H1 (cell line): ENCODE data around the gene AP5Z1. TPM values are rescaled to one million over a fixed set of nuclear protein-coding genes. Genes with fewer than 3 reads are reported as not detected.

ENCODE experiments used
- CTCF ChIA-PET: fragments of 300-600 bp; sonication (Branson Sonifier 250); formaldehyde crosslinking; loops from one replicate; lab custom pipeline; 2021; ENCODE audit not compliant: partially characterized antibody; lab: Charles Lee
- POLR2A ChIA-PET: fragments of 300-600 bp; sonication (Branson Sonifier 250); formaldehyde crosslinking; loops from one replicate; lab custom pipeline; 2021; ENCODE audit warnings: inconsistent platforms; ENCODE audit not compliant: partially characterized antibody; lab: Charles Lee
- DNase-seq, 2 experiments: peaks; one replicate each; pipeline versions ENCODE4 v3.0.0 to v3.0.0-alpha.2; 2010 to 2022; ENCODE audit warnings: low spot score in 2 of 2, low read depth in 1 of 2, mixed read lengths in 1 of 2
- FAIRE-seq: peaks from 2 replicates; lab custom pipeline; 2011; peaks lifted over from hg19 to GRCh38; lab: Jason Lieb, UNC
- H2AFZ ChIP-seq: 2 replicates; pipeline ENCODE4 v1.8.1; 2012; ENCODE audit warnings: low read length, inconsistent platforms
- H2AK5ac ChIP-seq: 2 replicates; pipeline ENCODE4 v1.6.1; 2013; ENCODE audit warnings: low read depth, low read length
- H2BK120ac ChIP-seq: replicated peaks from 2 replicates; pipeline ENCODE3; 2013; ENCODE audit warnings: low read depth, low read length, inconsistent platforms
- H2BK12ac ChIP-seq: 2 replicates; pipeline ENCODE4 v1.6.1; 2013; ENCODE audit warnings: low read depth, low read length
- H2BK15ac ChIP-seq: 2 replicates; pipeline ENCODE4 v1.6.1; 2013; ENCODE audit warnings: low read length
- H2BK20ac ChIP-seq: 2 replicates; pipeline ENCODE4 v1.6.1; 2013; ENCODE audit warnings: low read length
- H2BK5ac ChIP-seq: 2 replicates; pipeline ENCODE4 v1.6.1; 2013; ENCODE audit warnings: low read depth, low read length
- H3K14ac ChIP-seq: 2 replicates; pipeline ENCODE4 v1.6.1; 2013; ENCODE audit warnings: inconsistent platforms; ENCODE audit not compliant: insufficient read length
- H3K18ac ChIP-seq: 2 replicates; pipeline ENCODE4 v1.6.1; 2013; ENCODE audit warnings: low read length; ENCODE audit errors: extremely low read depth
- H3K23ac ChIP-seq: 2 replicates; pipeline ENCODE4 v1.6.1; 2013; ENCODE audit warnings: inconsistent platforms; ENCODE audit not compliant: insufficient read length
- H3K23me2 ChIP-seq: 2 replicates; pipeline ENCODE4 v1.6.1; 2013; ENCODE audit warnings: low read depth, low read length
- H3K27ac ChIP-seq: 2 replicates; pipeline ENCODE4 v1.6.1; 2011; ENCODE audit warnings: low read depth, low read length, inconsistent platforms
- H3K27me3 ChIP-seq, 4 experiments: replicated peaks in 1 of 4; 1 replicate in 1 of 4; 2 replicates in 3 of 4; pipeline versions ENCODE4 v1.6.1 to v1.8.1; 2011 to 2013; ENCODE audit warnings: low read length in 3 of 4, mild to moderate bottlenecking in 3 of 4, inconsistent platforms in 2 of 4, mixed read lengths in 2 of 4, moderate library complexity in 1 of 4; ENCODE audit not compliant: control insufficient read depth in 3 of 4, insufficient read depth in 3 of 4; ENCODE audit errors: extremely low read depth in 1 of 4
- H3K36me3 ChIP-seq, 4 experiments: 2 replicates each; pipeline versions ENCODE4 v1.6.1 to v1.8.1; 2011 to 2013; ENCODE audit warnings: mild to moderate bottlenecking in 4 of 4, low read length in 3 of 4, moderate library complexity in 2 of 4, control low read depth in 1 of 4, inconsistent platforms in 1 of 4; ENCODE audit not compliant: insufficient read depth in 4 of 4, control insufficient read depth in 2 of 4
- H3K4ac ChIP-seq: replicated peaks from 2 replicates; pipeline ENCODE3; 2013; ENCODE audit warnings: low read length, low read depth, mixed read lengths, inconsistent platforms; ENCODE audit not compliant: insufficient read length
- H3K4me1 ChIP-seq, 4 experiments: replicated peaks in 1 of 4; 1 replicate in 1 of 4; 2 replicates in 3 of 4; pipeline versions ENCODE4 v1.6.1 to v1.8.1; 2011 to 2013; ENCODE audit warnings: low read length in 3 of 4, inconsistent platforms in 2 of 4, mixed read lengths in 1 of 4; ENCODE audit not compliant: insufficient read depth in 4 of 4, control insufficient read depth in 3 of 4
- H3K4me2 ChIP-seq, 2 experiments: 2 replicates each; pipeline versions ENCODE4 v1.6.1 to v1.8.1; 2011 to 2013; ENCODE audit warnings: low read depth in 2 of 2, low read length in 2 of 2, control low read depth in 1 of 2, inconsistent platforms in 1 of 2, mild to moderate bottlenecking in 1 of 2; ENCODE audit not compliant: insufficient read depth in 1 of 2
- H3K4me3 ChIP-seq, 4 experiments: fragments of 200-600, 300-600 bp in 1 of 4; sonication (generic), shearing (Covaris generic), sonication (Bioruptor Twin) in 1 of 4; 2 replicates each; pipeline versions ENCODE4 v1.5.1 to v1.8.1; 2011 to 2016; ENCODE audit warnings: low read length in 4 of 4, low read depth in 3 of 4, control low read depth in 2 of 4, inconsistent platforms in 2 of 4, mild to moderate bottlenecking in 2 of 4, mixed read lengths in 1 of 4, moderate library complexity in 1 of 4; ENCODE audit not compliant: insufficient read depth in 2 of 4; ENCODE audit errors: extremely low read depth in 1 of 4
- H3K56ac ChIP-seq: replicated peaks from 2 replicates; pipeline ENCODE3; 2013; ENCODE audit warnings: low read depth, mild to moderate bottlenecking, mixed read lengths, low read length, inconsistent platforms; ENCODE audit not compliant: insufficient read length
- H3K79me1 ChIP-seq: 2 replicates; pipeline ENCODE4 v1.6.1; 2013; ENCODE audit warnings: low read depth, low read length, control low read depth
- H3K79me2 ChIP-seq, 2 experiments: 2 replicates each; pipeline versions ENCODE4 v1.6.1 to v1.8.1; 2012 to 2013; ENCODE audit warnings: low read length in 2 of 2, mild to moderate bottlenecking in 2 of 2, inconsistent platforms in 1 of 2; ENCODE audit not compliant: insufficient read depth in 2 of 2, control insufficient read depth in 1 of 2
- H3K9ac ChIP-seq, 4 experiments: replicated peaks in 1 of 4; 1 replicate in 1 of 4; 2 replicates in 3 of 4; pipeline versions ENCODE4 v1.6.1 to v1.8.1; 2011 to 2013; ENCODE audit warnings: low read depth in 3 of 4, low read length in 3 of 4, control low read depth in 2 of 4, mild to moderate bottlenecking in 2 of 4, moderate library complexity in 2 of 4, inconsistent platforms in 1 of 4; ENCODE audit errors: extremely low read depth in 1 of 4
- H3K9me3 ChIP-seq, 2 experiments: 2 replicates each; pipeline versions ENCODE4 v1.6.1 to v1.8.1; 2012 to 2013; ENCODE audit warnings: mild to moderate bottlenecking in 2 of 2, moderate library complexity in 2 of 2, control low read depth in 1 of 2, inconsistent platforms in 1 of 2, low read depth in 1 of 2, low read length in 1 of 2, mixed read lengths in 1 of 2; ENCODE audit not compliant: insufficient read depth in 2 of 2
- H4K20me1 ChIP-seq, 2 experiments: replicated peaks in 1 of 2; 2 replicates each; pipeline versions ENCODE3 to v1.8.1; 2011 to 2013; ENCODE audit warnings: inconsistent platforms in 2 of 2, low read length in 2 of 2, mild to moderate bottlenecking in 1 of 2; ENCODE audit not compliant: insufficient read depth in 2 of 2, control insufficient read depth in 1 of 2
- H4K5ac ChIP-seq: 2 replicates; pipeline ENCODE4 v1.6.1; 2013; ENCODE audit warnings: low read length, low read depth, mixed read lengths, inconsistent platforms; ENCODE audit not compliant: insufficient read length
- H4K8ac ChIP-seq: 2 replicates; pipeline ENCODE4 v1.8.0; 2013; ENCODE audit warnings: mild to moderate bottlenecking, moderate library complexity, low read length, inconsistent platforms; ENCODE audit not compliant: insufficient read depth; ENCODE audit errors: extremely low read depth
- H4K91ac ChIP-seq: replicated peaks from 2 replicates; pipeline ENCODE3; 2013; ENCODE audit warnings: low read length, mixed read lengths, inconsistent platforms; ENCODE audit not compliant: insufficient read length
- BCL11A ChIP-seq, 2 experiments: IDR thresholded peaks; one replicate each; pipeline ENCODE4 v1.6.1; 2011; ENCODE audit warnings: low read depth in 2 of 2, low read length in 2 of 2, mild to moderate bottlenecking in 2 of 2
- BRCA1 ChIP-seq: IDR thresholded peaks from 2 replicates; pipeline ENCODE4 v1.6.1; 2012; ENCODE audit warnings: low read depth, low read length, improper control_type of control experiment
- CEBPB ChIP-seq: IDR thresholded peaks from 2 replicates; pipeline ENCODE4 v1.6.1; 2012; ENCODE audit warnings: low read depth, low read length
- EP300 ChIP-seq, 2 experiments: IDR thresholded peaks; 1 replicate in 1 of 2; 2 replicates in 1 of 2; pipeline ENCODE4 v1.6.1; 2011 to 2012; ENCODE audit warnings: low read depth in 2 of 2, low read length in 2 of 2, mild to moderate bottlenecking in 2 of 2, borderline replicate concordance in 1 of 2, inconsistent platforms in 1 of 2, moderate library complexity in 1 of 2
- RFX5 ChIP-seq: IDR thresholded peaks from 2 replicates; pipeline ENCODE4 v1.6.1; 2011; ENCODE audit warnings: low read depth, low read length, improper control_type of control experiment, borderline replicate concordance
- SP1 ChIP-seq: IDR thresholded peaks from 2 replicates; pipeline ENCODE4 v1.6.1; 2011; ENCODE audit warnings: low read depth, low read length
- SP4 ChIP-seq: IDR thresholded peaks from 2 replicates; pipeline ENCODE4 v1.6.1; 2012; ENCODE audit warnings: low read length, inconsistent platforms
- WGBS, 2 experiments: shearing (Covaris generic) in 1 of 2; methylation state at CpG; one replicate each; pipeline versions ENCODE4 v1.1.6 to v1.1.7; 2013 to 2015; ENCODE audit warnings: low lambda C conversion rate in 2 of 2, mixed read lengths in 2 of 2, inconsistent platforms in 1 of 2, low coverage in 1 of 2, missing lambda C conversion rate in 1 of 2; ENCODE audit not compliant: insufficient replicate concordance in 2 of 2, insufficient coverage in 1 of 2, insufficient read length in 1 of 2; ENCODE audit errors: extremely low coverage in 1 of 2, missing lambda C conversion rate in 1 of 2; 5-methylcytosine and 5-hydroxymethylcytosine counted together
- polyA plus RNA-seq, 7 experiments: library from polyadenylated mRNA; depleted of rRNA in 3 of 7; stranded (reverse) in 5 of 7; unstranded in 2 of 7; fragments of >200 nt in 5 of 7; fragments of 200-250 nt in 2 of 7; gene quantifications; 1 replicate in 5 of 7; 2 replicates in 1 of 7; 4 replicates in 1 of 7; pipeline versions ENCODE4 v1.2.1 to v1.2.3, GENCODE V29; 2011 to 2013; ENCODE audit warnings: missing spikeins in 2 of 7, mixed read lengths in 2 of 7
- total RNA-seq: library from RNA; stranded (reverse); fragmentation: NEBNext Ultra II Directional; extraction: Animal tissue kit (Norgen Biotek cat#: 25700); gene quantifications from 2 replicates; pipeline ENCODE4 v1.2.1, GENCODE V29; 2021
- TF ChIP-seq, protein P1 (sequence below): IDR thresholded peaks from 2 replicates; pipeline ENCODE4 v1.6.1; 2011; ENCODE audit warnings: low read depth, mild to moderate bottlenecking, low read length; ENCODE audit not compliant: insufficient read depth

AP5Z1 gene
- total and polyA plus RNA-seq, 2 of the 8 experiments (the other 6 are each of a cell fraction or from before 2014, with no cell fraction given) = 24.0 to 24.7 TPM

- H4K5ac ChIP-seq = no peak overlapping the region
- no peak overlapping the region for H3K9ac ChIP-seq
- no peak for DNase-seq
- no peak overlapping the region for H4K8ac ChIP-seq
- no peaks in the 10 kb centered on the region for H3K36me3 ChIP-seq
- TF ChIP-seq SP4 (no peak), RFX5 (no peak), BCL11A (IDR thresholded peaks at IDR 0.05; ENCODE audit: low read depth in 2 of 2, low read length in 2 of 2) (no peak), SP1 (no peak), BRCA1 (no peak), CEBPB (no peak), EP300 (IDR thresholded peaks at IDR 0.05; ENCODE audit: borderline replicate concordance in 1 of 2, low read depth in 2 of 2, low read length in 2 of 2) (no peak)
- TF ChIP-seq, protein P1, sequence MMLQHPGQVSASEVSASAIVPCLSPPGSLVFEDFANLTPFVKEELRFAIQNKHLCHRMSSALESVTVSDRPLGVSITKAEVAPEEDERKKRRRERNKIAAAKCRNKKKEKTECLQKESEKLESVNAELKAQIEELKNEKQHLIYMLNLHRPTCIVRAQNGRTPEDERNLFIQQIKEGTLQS = no peak
- TF ChIP-seq, all 59 proteins: peak for 0
- ChIA-PET CTCF (interaction anchor here (1.0 to 1.2 kb wide), 6 partner anchors 12 to 137 kb away, joined by 3 to 4 read pairs (median 3); no protein-coding TSS in a partner anchor), POLR2A (no interaction called here)
- no peak overlapping the region for H2BK20ac ChIP-seq
- H3K4me1 ChIP-seq = peaks cover 0 to 7% (median 4%) of the 10 kb centered on the region in 4 experiments; a peak in 6 of 7 replicates
- no peak overlapping the region for H2AK5ac ChIP-seq
- no peak overlapping the region for H3K4ac ChIP-seq
- no peak overlapping the region for H3K23ac ChIP-seq
- H3K27ac ChIP-seq = no peak overlapping the region
- no peak overlapping the region for H2BK5ac ChIP-seq
- no peak overlapping the region for H3K18ac ChIP-seq
- H3K27me3 ChIP-seq = peaks cover 1 to 36% (median 29%) of the 10 kb centered on the region in 4 experiments
- 89% methylated on average over 11 of the region's 11 CpGs; no CpG with 5 or more reads in 1 of the 2 experiments for WGBS, 2 experiments
- H4K20me1 ChIP-seq = peaks cover 8 to 16% of the 10 kb centered on the region in 2 experiments
- no peak overlapping the region for H3K56ac ChIP-seq
- H2BK15ac ChIP-seq = no peak overlapping the region
- H3K4me2 ChIP-seq = no peak overlapping the region
- no peak overlapping the region for H2AFZ ChIP-seq
- H3K4me3 ChIP-seq = no peak overlapping the region
- H2BK12ac ChIP-seq = no peak overlapping the region
- H3K79me2 ChIP-seq = no peaks in the 10 kb centered on the region
- no peak overlapping the region for H3K14ac ChIP-seq
- H3K9me3 ChIP-seq = no peaks in the 10 kb centered on the region
- H3K79me1 ChIP-seq = no peaks in the 10 kb centered on the region
- no peak overlapping the region for H4K91ac ChIP-seq
- no peak overlapping the region for H2BK120ac ChIP-seq
- H3K23me2 ChIP-seq = no peaks in the 10 kb centered on the region
- no peak for FAIRE-seq
Observed at GRCh38 chr7:4747746-4748145, 27.7 kb upstream of the AP5Z1 start.
